Measurements from ENCODE around the gene MYOT.

DNA sequence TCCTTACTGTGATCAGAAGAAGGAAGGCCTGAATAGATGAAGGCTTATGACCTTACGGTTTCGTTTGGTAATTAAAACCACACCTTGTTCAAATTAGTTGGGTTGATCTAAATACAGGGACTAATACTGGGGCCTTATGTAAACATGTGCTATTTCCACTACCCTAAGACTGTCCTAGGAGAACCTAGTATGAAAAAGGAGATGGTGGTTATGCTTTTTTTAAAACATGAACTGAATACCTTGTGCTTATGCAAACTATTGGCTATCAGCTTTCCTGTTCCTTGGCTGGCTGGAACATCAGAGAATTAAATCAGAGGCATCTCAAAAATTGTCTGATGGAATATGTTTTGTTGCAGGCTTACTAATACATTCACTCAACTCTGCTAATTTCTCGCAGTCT, 3.9 kb downstream of the MYOT start:
- TF ChIP-seq, protein P1, sequence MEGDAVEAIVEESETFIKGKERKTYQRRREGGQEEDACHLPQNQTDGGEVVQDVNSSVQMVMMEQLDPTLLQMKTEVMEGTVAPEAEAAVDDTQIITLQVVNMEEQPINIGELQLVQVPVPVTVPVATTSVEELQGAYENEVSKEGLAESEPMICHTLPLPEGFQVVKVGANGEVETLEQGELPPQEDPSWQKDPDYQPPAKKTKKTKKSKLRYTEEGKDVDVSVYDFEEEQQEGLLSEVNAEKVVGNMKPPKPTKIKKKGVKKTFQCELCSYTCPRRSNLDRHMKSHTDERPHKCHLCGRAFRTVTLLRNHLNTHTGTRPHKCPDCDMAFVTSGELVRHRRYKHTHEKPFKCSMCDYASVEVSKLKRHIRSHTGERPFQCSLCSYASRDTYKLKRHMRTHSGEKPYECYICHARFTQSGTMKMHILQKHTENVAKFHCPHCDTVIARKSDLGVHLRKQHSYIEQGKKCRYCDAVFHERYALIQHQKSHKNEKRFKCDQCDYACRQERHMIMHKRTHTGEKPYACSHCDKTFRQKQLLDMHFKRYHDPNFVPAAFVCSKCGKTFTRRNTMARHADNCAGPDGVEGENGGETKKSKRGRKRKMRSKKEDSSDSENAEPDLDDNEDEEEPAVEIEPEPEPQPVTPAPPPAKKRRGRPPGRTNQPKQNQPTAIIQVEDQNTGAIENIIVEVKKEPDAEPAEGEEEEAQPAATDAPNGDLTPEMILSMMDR (IDR thresholded peaks at IDR 0.05): no peak
- TF ChIP-seq POLR2A (IDR thresholded peaks at IDR 0.05) (no peak), POLR2AphosphoS5 (IDR thresholded peaks at IDR 0.05) (no peak)
